A673 (cell line): ENCODE results near the gene MRPS14. TPM values are rescaled to one million over a fixed set of nuclear protein-coding genes. Genes with fewer than 3 reads are reported as not detected.

Source experiments
- BruUV-seq: library from RNA; stranded (reverse); fragments of 400-500 nt; replicated peaks from 2 replicates; lab custom pipeline; 2021; lab: Mats Ljungman, UMichigan
- CTCF ChIA-PET: fragments of 300-600 bp; sonication (Branson Sonifier 250); formaldehyde crosslinking; loops from one replicate; lab custom pipeline; 2022; ENCODE audit warnings: antibody characterized with exemption; lab: Charles Lee
- POLR2A ChIA-PET: fragments of 300-600 bp; sonication (Branson Sonifier 250); formaldehyde crosslinking; loops from one replicate; lab custom pipeline; 2022; ENCODE audit warnings: antibody characterized with exemption; ENCODE audit not compliant: low non-redundant PET; lab: Charles Lee
- DNase-seq: peaks from one replicate; pipeline ENCODE4 v3.0.0-alpha.2; 2015; ENCODE audit warnings: low spot score
- H3K27ac ChIP-seq: fragments of 200-600 bp; sonication (generic); 2 replicates; pipeline ENCODE4 v1.5.1; 2016; ENCODE audit warnings: mixed run types, low read depth, mild to moderate bottlenecking, mixed read lengths, antibody characterized with exemption, low read length; ENCODE audit not compliant: poor library complexity, severe bottlenecking
- H3K27me3 ChIP-seq: fragments of 200-600 bp; sonication (generic); replicated peaks from 2 replicates; pipeline ENCODE4 v1.6.1; 2017; ENCODE audit warnings: mixed run types, low read depth, mild to moderate bottlenecking, mixed read lengths, antibody characterized with exemption, low read length; ENCODE audit not compliant: insufficient read depth, poor library complexity
- H3K36me3 ChIP-seq: fragments of 200-600 bp; sonication (generic); 2 replicates; pipeline ENCODE4 v1.6.1; 2016; ENCODE audit warnings: mixed run types, mild to moderate bottlenecking, mixed read lengths, antibody characterized with exemption, low read length; ENCODE audit not compliant: insufficient read depth, poor library complexity, severe bottlenecking
- H3K4me1 ChIP-seq: fragments of 200-600 bp; sonication (generic); 2 replicates; pipeline ENCODE4 v1.6.1; 2017; ENCODE audit warnings: mixed run types, mild to moderate bottlenecking, mixed read lengths, antibody characterized with exemption, low read length; ENCODE audit not compliant: insufficient read depth, poor library complexity, severe bottlenecking
- H3K4me3 ChIP-seq: fragments of 200-600 bp; sonication (generic); 2 replicates; pipeline ENCODE4 v1.5.1; 2016; ENCODE audit warnings: low read depth, mixed run types, mild to moderate bottlenecking, mixed read lengths, low read length; ENCODE audit not compliant: poor library complexity, severe bottlenecking
- H3K9me3 ChIP-seq: fragments of 200-600 bp; sonication (generic); 2 replicates; pipeline ENCODE4 v1.6.1; 2016; ENCODE audit warnings: mixed run types, low read depth, mild to moderate bottlenecking, mixed read lengths, antibody characterized with exemption, low read length; ENCODE audit not compliant: poor library complexity, severe bottlenecking
- EZH2 ChIP-seq: fragments of 200-600 bp; sonication (generic); IDR thresholded peaks from 2 replicates; pipeline ENCODE4 v1.6.1; 2017; ENCODE audit warnings: borderline replicate concordance, low read depth, mild to moderate bottlenecking, mixed read lengths, antibody characterized with exemption, low read length; ENCODE audit not compliant: poor library complexity, severe bottlenecking
- intact Hi-C: fragments of 100-400 bp; cut with micrococcal nuclease; formaldehyde crosslinking; loops from one replicate; pipeline ENCODE4 v1.10.0; 2022; ENCODE audit not compliant: unreplicated experiment
- total RNA-seq: library from RNA; stranded (reverse); gene quantifications from 2 replicates; pipeline ENCODE4 v1.2.3, GENCODE V29; 2021
- TF ChIP-seq, protein P1 (sequence below): fragments of 300-800, 200-600 bp; sonication (generic); conservative IDR thresholded peaks from 2 replicates; pipeline ENCODE4 v1.5.1; 2017; ENCODE audit warnings: low read depth, mild to moderate bottlenecking, antibody characterized with exemption, low read length, moderate library complexity, mixed read lengths

The MRPS14 gene
- total RNA-seq, 1 experiment from 2014 or later, result 40.1 TPM

- peaks cover 5% of the 10 kb centered on the region for H3K4me1 ChIP-seq
- no peaks in the 10 kb centered on the region for H3K9me3 ChIP-seq
- no TSS peak for BruUV-seq
- no peak for TF ChIP-seq EZH2
- TF ChIP-seq, protein P1, sequence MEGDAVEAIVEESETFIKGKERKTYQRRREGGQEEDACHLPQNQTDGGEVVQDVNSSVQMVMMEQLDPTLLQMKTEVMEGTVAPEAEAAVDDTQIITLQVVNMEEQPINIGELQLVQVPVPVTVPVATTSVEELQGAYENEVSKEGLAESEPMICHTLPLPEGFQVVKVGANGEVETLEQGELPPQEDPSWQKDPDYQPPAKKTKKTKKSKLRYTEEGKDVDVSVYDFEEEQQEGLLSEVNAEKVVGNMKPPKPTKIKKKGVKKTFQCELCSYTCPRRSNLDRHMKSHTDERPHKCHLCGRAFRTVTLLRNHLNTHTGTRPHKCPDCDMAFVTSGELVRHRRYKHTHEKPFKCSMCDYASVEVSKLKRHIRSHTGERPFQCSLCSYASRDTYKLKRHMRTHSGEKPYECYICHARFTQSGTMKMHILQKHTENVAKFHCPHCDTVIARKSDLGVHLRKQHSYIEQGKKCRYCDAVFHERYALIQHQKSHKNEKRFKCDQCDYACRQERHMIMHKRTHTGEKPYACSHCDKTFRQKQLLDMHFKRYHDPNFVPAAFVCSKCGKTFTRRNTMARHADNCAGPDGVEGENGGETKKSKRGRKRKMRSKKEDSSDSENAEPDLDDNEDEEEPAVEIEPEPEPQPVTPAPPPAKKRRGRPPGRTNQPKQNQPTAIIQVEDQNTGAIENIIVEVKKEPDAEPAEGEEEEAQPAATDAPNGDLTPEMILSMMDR, result no peak
- no peak for DNase-seq
- H3K36me3 ChIP-seq, result no peaks in the 10 kb centered on the region
- H3K27me3 ChIP-seq, result no peaks in the 10 kb centered on the region
- POLR2A ChIA-PET, result no interaction called here
- intact Hi-C loops, result loop anchor here (5.0 kb wide), 1 partner anchor 734 kb away; no protein-coding TSS in a partner anchor
- no peak overlapping the region for H3K4me3 ChIP-seq
- H3K27ac ChIP-seq, result no peak overlapping the region
- CTCF ChIA-PET, result no interaction called here
These were observed 26.7 kb downstream of the MRPS14 start for GRCh38 chr1:174996476-174996875.

DNA sequence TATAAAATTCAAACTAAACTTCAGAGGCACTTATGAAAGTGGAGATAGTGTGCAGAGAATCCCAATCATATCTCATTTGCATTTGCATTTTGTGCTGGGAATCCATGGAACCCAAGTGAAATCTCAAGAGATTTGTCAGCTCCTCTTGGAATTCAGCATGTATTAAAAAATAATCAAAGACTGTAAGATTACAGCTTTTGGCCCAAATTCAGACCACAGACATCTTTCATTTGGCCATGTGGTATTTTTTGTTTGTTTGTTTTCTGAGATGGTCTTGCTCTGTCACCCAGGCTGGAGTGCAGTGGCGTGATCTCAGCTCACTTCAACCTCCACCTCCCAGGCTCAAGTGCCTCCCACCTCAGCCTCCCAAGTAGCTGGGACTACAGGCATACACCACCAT is 27.3 kb downstream of the MRPS14 start:
- no TSS peak for BruUV-seq
- TF ChIP-seq, protein P1, result no peak
- no peak for TF ChIP-seq EZH2
- intact Hi-C loops, result loop anchor here (5.0 kb wide), 1 partner anchor 734 kb away; no protein-coding TSS in a partner anchor
- Histone ChIP-seq H3K4me3 (no peak overlapping the region), H3K9me3 (no peaks in the 10 kb centered on the region), H3K27me3 (no peaks in the 10 kb centered on the region), H3K27ac (no peak overlapping the region), H3K36me3 (no peaks in the 10 kb centered on the region), H3K4me1 (peaks cover 5% of the 10 kb centered on the region)
- ChIA-PET CTCF (interaction anchor here (0.7 kb wide), 1 partner anchor 34 kb away, joined by 3 read pairs; no protein-coding TSS in a partner anchor), POLR2A (no interaction called here)
- DNase-seq, result no peak

DNA sequence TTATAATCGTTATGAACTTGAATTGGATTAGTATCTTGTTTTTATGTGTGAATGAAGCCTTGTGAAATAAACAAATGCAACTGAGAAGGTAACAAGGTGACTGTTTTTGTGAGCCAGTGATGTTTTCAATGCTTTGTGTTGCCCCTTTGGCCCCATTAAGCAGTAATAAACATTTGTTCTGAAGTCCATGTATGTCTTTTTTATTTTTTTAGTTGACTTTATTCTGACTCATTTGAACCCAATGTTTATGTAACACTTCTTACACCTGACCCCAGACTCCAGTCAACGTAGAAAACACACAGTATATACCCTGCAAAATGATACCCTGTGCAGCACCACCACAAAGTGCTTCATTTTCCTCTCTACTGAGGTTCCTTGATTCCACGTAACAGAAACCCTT is 28.1 kb downstream of the MRPS14 start:
- intact Hi-C loops, result loop anchor here (5.0 kb wide), 1 partner anchor 733 kb away; no protein-coding TSS in a partner anchor
- Histone ChIP-seq H3K4me3 (no peak overlapping the region), H3K27ac (no peak overlapping the region), H3K27me3 (no peaks in the 10 kb centered on the region), H3K4me1 (peaks cover 5% of the 10 kb centered on the region), H3K36me3 (no peaks in the 10 kb centered on the region), H3K9me3 (no peaks in the 10 kb centered on the region)
- ChIA-PET POLR2A (no interaction called here), CTCF (no interaction called here)
- no peak for DNase-seq
- no peak for TF ChIP-seq EZH2
- TF ChIP-seq, protein P1, result no peak
- BruUV-seq, result no TSS peak
